GM23248 (cell line): ENCODE measurements around the gene SMAD1. TPM values are rescaled to one million over a fixed set of nuclear protein-coding genes. Genes with fewer than 3 reads are reported as not detected.

Experiments
- DNase-seq: peaks from one replicate; pipeline ENCODE4 v3.0.0-alpha.2; 2015
- H2AFZ ChIP-seq: fragments of 200-600 bp; sonication (generic); 2 replicates; pipeline ENCODE4 v1.6.1; 2016; ENCODE audit warnings: antibody characterized with exemption
- H3F3A ChIP-seq: fragments of 200-600 bp; sonication (generic); 2 replicates; pipeline ENCODE4 v1.6.1; 2016; ENCODE audit warnings: mild to moderate bottlenecking, antibody characterized with exemption, mixed run types; ENCODE audit not compliant: insufficient read depth
- H3K27ac ChIP-seq: fragments of 200-600 bp; sonication (generic); 2 replicates; pipeline ENCODE4 v1.5.1; 2016; ENCODE audit warnings: mild to moderate bottlenecking
- H3K27me3 ChIP-seq: fragments of 200-600 bp; sonication (generic); replicated peaks from 2 replicates; pipeline ENCODE4 v1.6.1; 2016; ENCODE audit warnings: mild to moderate bottlenecking; ENCODE audit not compliant: insufficient read depth
- H3K36me3 ChIP-seq: fragments of 200-600 bp; sonication (generic); 2 replicates; pipeline ENCODE4 v1.6.1; 2016; ENCODE audit warnings: low read depth, mild to moderate bottlenecking
- H3K4me1 ChIP-seq: fragments of 200-600 bp; sonication (generic); 2 replicates; pipeline ENCODE4 v1.6.1; 2016; ENCODE audit warnings: mild to moderate bottlenecking; ENCODE audit not compliant: insufficient read depth
- H3K4me2 ChIP-seq: fragments of 200-600 bp; sonication (generic); one replicate; pipeline ENCODE4 v1.6.1; 2016; ENCODE audit warnings: mild to moderate bottlenecking; ENCODE audit not compliant: unreplicated experiment
- H3K4me3 ChIP-seq: fragments of 200-600 bp; sonication (generic); 2 replicates; pipeline ENCODE4 v1.5.1; 2016; ENCODE audit warnings: mild to moderate bottlenecking
- H3K79me2 ChIP-seq: fragments of 200-600 bp; sonication (generic); 2 replicates; pipeline ENCODE4 v1.6.1; 2016; ENCODE audit warnings: mild to moderate bottlenecking; ENCODE audit not compliant: insufficient read depth
- H3K9ac ChIP-seq: fragments of 200-600 bp; sonication (generic); 2 replicates; pipeline ENCODE4 v1.6.1; 2016; ENCODE audit warnings: mild to moderate bottlenecking
- H3K9me2 ChIP-seq: fragments of 200-600 bp; sonication (generic); 2 replicates; pipeline ENCODE4 v1.6.1; 2016; ENCODE audit warnings: mixed run types, mild to moderate bottlenecking, moderate library complexity; ENCODE audit not compliant: insufficient read depth
- H3K9me3 ChIP-seq: fragments of 200-600 bp; sonication (generic); one replicate; pipeline ENCODE4 v1.6.1; 2017; ENCODE audit warnings: low read depth
- H4K20me1 ChIP-seq: fragments of 200-600 bp; sonication (generic); 2 replicates; pipeline ENCODE4 v1.6.0; 2016; ENCODE audit not compliant: insufficient read depth
- EZH2 ChIP-seq: fragments of 200-600 bp; sonication (generic); IDR thresholded peaks from 2 replicates; pipeline ENCODE4 v1.6.1; 2018; ENCODE audit warnings: antibody characterized with exemption, mild to moderate bottlenecking; ENCODE audit not compliant: insufficient read depth, poor library complexity, severe bottlenecking
- EZH2phosphoT487 ChIP-seq: fragments of 200-600 bp; sonication (generic); IDR thresholded peaks from 2 replicates; pipeline ENCODE4 v1.6.1; 2018; ENCODE audit warnings: antibody characterized with exemption, moderate library complexity, mild to moderate bottlenecking, low read depth; ENCODE audit not compliant: insufficient read depth
- WGBS, 2 experiments: methylation state at CpG; one replicate each; pipeline ENCODE4 v1.1.6; 2015 to 2017; ENCODE audit warnings: low lambda C conversion rate in 2 of 2, low coverage in 1 of 2; ENCODE audit errors: missing lambda C conversion rate in 2 of 2; 5-methylcytosine and 5-hydroxymethylcytosine counted together
- in situ Hi-C: fragments of 300-500 bp; cut with MboI; formaldehyde crosslinking; loops from 2 replicates; pipeline ENCODE4 v1.15.0; 2020
- polyA plus RNA-seq: library from polyadenylated mRNA; unstranded; fragments of >200 nt; fragmentation: Nextera tagmentation; extraction: Ambion mirVana; gene quantifications from 2 replicates; pipeline ENCODE4 v1.2.1, GENCODE V29; 2016
- total RNA-seq: library from RNA; depleted of rRNA; stranded (reverse); fragments of >200 nt; shearing (Covaris generic); gene quantifications from 2 replicates; pipeline ENCODE4 v1.2.3, GENCODE V29; 2014

The SMAD1 gene
- total and polyA plus RNA-seq, 2 experiments from 2014 or later: 20.2 to 24.0 TPM

- Histone ChIP-seq H3K9ac (no peak overlapping the region), H3K27ac (no peak overlapping the region), H3K4me1 (peaks cover 15% of the 10 kb centered on the region)
Measured at GRCh38 chr4:145545031-145545430, 63.4 kb downstream of the SMAD1 start.

GRCh38 chr4:145545538-145546174 lies 64.0 kb downstream of the SMAD1 start:
- DNase-seq: peak; percentile 76
- in situ Hi-C loops: no loop called here
- Histone ChIP-seq H3K9me3 (no peaks in the 10 kb centered on the region), H3K4me1 (peaks cover 15% of the 10 kb centered on the region), H3K9ac (no peak overlapping the region), H3K27me3 (no peaks in the 10 kb centered on the region), H4K20me1 (no peaks in the 10 kb centered on the region), H3K4me3 (no peak overlapping the region), H2AFZ (no peak overlapping the region), H3K9me2 (no peaks in the 10 kb centered on the region), H3K36me3 (peaks cover 12% of the 10 kb centered on the region), H3K79me2 (no peaks in the 10 kb centered on the region), H3K27ac (no peak overlapping the region), H3F3A (peaks cover 10% of the 10 kb centered on the region; the same call in 1 of the 2 replicates), H3K4me2 (peak overlapping the region; percentile 26)
- TF ChIP-seq EZH2phosphoT487 (no peak), EZH2 (no peak)

More at GRCh38 chr4:145545031-145545430, 63.4 kb downstream of the SMAD1 start:
- WGBS, 2 experiments: 60 to 61% methylated on average over 1 of the region's 1 CpG
- Histone ChIP-seq H3K9me2 (no peaks in the 10 kb centered on the region), H3K4me3 (no peak overlapping the region), H2AFZ (no peak overlapping the region), H3K27me3 (no peaks in the 10 kb centered on the region), H3K9me3 (no peaks in the 10 kb centered on the region), H3K4me2 (no peak overlapping the region), H3K79me2 (no peaks in the 10 kb centered on the region), H3K36me3 (peaks cover 16% of the 10 kb centered on the region), H3F3A (peaks cover 10% of the 10 kb centered on the region; the same call in 1 of the 2 replicates), H4K20me1 (peaks cover 2% of the 10 kb centered on the region; the same call in 1 of the 2 replicates)
- no peak for DNase-seq
- no peak for TF ChIP-seq EZH2phosphoT487
- no peak for TF ChIP-seq EZH2
- in situ Hi-C loops: no loop called here

GRCh38 chr4:145546175-145546915 lies 64.7 kb downstream of the SMAD1 start:
- H3K4me2 ChIP-seq: no peak overlapping the region
- DNase-seq: no peak
- no peak overlapping the region for H3K4me3 ChIP-seq
- in situ Hi-C loops: no loop called here
- H3K79me2 ChIP-seq: no peaks in the 10 kb centered on the region
- H3K27me3 ChIP-seq: no peaks in the 10 kb centered on the region
- peaks cover 12% of the 10 kb centered on the region for H3K36me3 ChIP-seq
- TF ChIP-seq EZH2phosphoT487: no peak
- no peak for TF ChIP-seq EZH2
- H2AFZ ChIP-seq: no peak overlapping the region
- no peak overlapping the region for H3K27ac ChIP-seq
- peaks cover 10% of the 10 kb centered on the region; the same call in 1 of the 2 replicates for H3F3A ChIP-seq
- H3K4me1 ChIP-seq: peaks cover 15% of the 10 kb centered on the region
- 89 to 94% methylated on average over 7 of the region's 7 CpGs for WGBS, 2 experiments
- no peaks in the 10 kb centered on the region for H4K20me1 ChIP-seq
- H3K9me3 ChIP-seq: no peaks in the 10 kb centered on the region
- H3K9ac ChIP-seq: no peak overlapping the region
- H3K9me2 ChIP-seq: no peaks in the 10 kb centered on the region

GRCh38 chr4:145551660-145552059 lies 70.0 kb downstream of the SMAD1 start:
- Histone ChIP-seq H3K9ac (no peak overlapping the region), H3K4me3 (no peak overlapping the region), H2AFZ (no peak overlapping the region), H3K27me3 (no peaks in the 10 kb centered on the region), H3F3A (no peaks in the 10 kb centered on the region; the same call in 1 of the 2 replicates), H3K36me3 (peaks cover 6% of the 10 kb centered on the region; the same call in 1 of the 2 replicates), H3K27ac (no peak overlapping the region), H3K9me3 (no peaks in the 10 kb centered on the region), H3K9me2 (no peaks in the 10 kb centered on the region), H3K4me1 (no peaks in the 10 kb centered on the region), H3K4me2 (no peak overlapping the region), H4K20me1 (no peaks in the 10 kb centered on the region), H3K79me2 (no peaks in the 10 kb centered on the region)
- 21 to 27% methylated on average over 3 of the region's 3 CpGs for WGBS, 2 experiments
- TF ChIP-seq EZH2phosphoT487 (no peak), EZH2 (no peak)
- DNase-seq: no peak
- in situ Hi-C loops: loop anchor here (25.0 kb wide), 1 partner anchor 314 kb away; no protein-coding TSS in a partner anchor
